PC-9 (cell line): ENCODE data around the gene ZCCHC2.

Experiments used
- CTCF ChIP-seq: fragments of 200-600 bp; sonication (generic); conservative IDR thresholded peaks from 2 replicates; pipeline ENCODE4 v1.6.1; 2017; ENCODE audit warnings: mixed run types, antibody characterized with exemption, mild to moderate bottlenecking, moderate library complexity
- EZH2 ChIP-seq: fragments of 200-600 bp; sonication (generic); IDR thresholded peaks from 2 replicates; pipeline ENCODE4 v1.8.0; 2017; ENCODE audit warnings: antibody characterized with exemption, low read depth

- TF ChIP-seq CTCF (no peak), EZH2 (no peak)
Observed at GRCh38 chr18:62529597-62529996, 6.8 kb downstream of the ZCCHC2 start.
